ENCODE data around the gene SPRR2A.
"Not testable (repeated sequence)": the region's sequence is repeated elsewhere in the genome, so short reads cannot be mapped to it uniquely, and the experiment has no call there.

SPRR2A gene

GRCh38 chr1:153057375-153057774 is at the start of gene SPRR2A:
Gene SPRR2A, minus strand, starts transcription at chr1:153057512. Its CDS starts 777 bp downstream, at chr1:153056735.
- DNase-seq: no peak

GRCh38 chr1:153100245-153100644 is 42.9 kb upstream of the SPRR2A start:
- no peak for DNase-seq

GRCh38 chr1:153099461-153100045 is 42.2 kb upstream of the SPRR2A start:
- DNase-seq: no peak

- DNase-seq: no peak
Measured at GRCh38 chr1:153095764-153096163, 38.5 kb upstream of the SPRR2A start.

GRCh38 chr1:153094426-153094825 is 37.1 kb upstream of the SPRR2A start, which contains the start of gene SPRR2E:
Gene SPRR2E, minus strand, starts transcription at chr1:153094526. Its CDS starts 775 bp downstream, at chr1:153093751.
- no peak for DNase-seq

- no peak for DNase-seq
Measured at GRCh38 chr1:153087652-153088051, 30.3 kb upstream of the SPRR2A start.

GRCh38 chr1:153081736-153082135 is 24.4 kb upstream of the SPRR2A start:
- no peak for DNase-seq

- DNase-seq: no peak
Measured at GRCh38 chr1:153072806-153073726, 15.8 kb upstream of the SPRR2A start.

- no peak for DNase-seq
Measured at GRCh38 chr1:153071511-153071910, 14.2 kb upstream of the SPRR2A start, which contains the start of gene SPRR2B. Gene SPRR2B, minus strand, starts transcription at chr1:153071611. Its CDS starts 772 bp downstream, at chr1:153070839.

GRCh38 chr1:153070243-153070642 is 12.9 kb upstream of the SPRR2A start:
- no peak for DNase-seq

GRCh38 chr1:153058826-153059784 is 1.8 kb upstream of the SPRR2A start:
- DNase-seq: no peak

- DNase-seq: no peak
Measured at GRCh38 chr1:153058154-153058553, 842 bp upstream of the SPRR2A start.

GRCh38 chr1:153056111-153056510 is 1.2 kb downstream of the SPRR2A start:
- DNase-seq: not testable (repeated sequence)

- no peak for DNase-seq
Measured at GRCh38 chr1:153049211-153049610, 8.1 kb downstream of the SPRR2A start.

GRCh38 chr1:153040950-153041631 is 16.2 kb downstream of the SPRR2A start, which contains the start of gene SPRR2D:
Gene SPRR2D, minus strand, starts transcription at chr1:153041120. Its CDS starts 774 bp downstream, at chr1:153040346.
- no peak for DNase-seq

- no peak for DNase-seq
Measured at GRCh38 chr1:153035211-153035610, 22.1 kb downstream of the SPRR2A start.

- DNase-seq: peak; percentile 30
Measured at GRCh38 chr1:153032677-153033308, 24.5 kb downstream of the SPRR2A start.

- peak; percentile 83 for DNase-seq
Measured at GRCh38 chr1:153032073-153032472, 25.2 kb downstream of the SPRR2A start.

- no peak for DNase-seq
Measured at GRCh38 chr1:153030895-153031294, 26.4 kb downstream of the SPRR2A start, which contains the start of gene SPRR1B. Gene SPRR1B, plus strand, starts transcription at chr1:153031203. Its CDS starts 1,143 bp downstream, at chr1:153032346.

GRCh38 chr1:153028766-153029165 is 28.5 kb downstream of the SPRR2A start:
- DNase-seq: no peak

GRCh38 chr1:153025797-153026196 is 31.5 kb downstream of the SPRR2A start:
- no peak for DNase-seq

Data from DMS79 treated with DMSO at 0.1 percent for 48 hours (cell line).